GM19240 (cell line): Measurements from ENCODE around the gene S1PR5.

Source experiments
- DNase-seq: peaks from one replicate; pipeline ENCODE4 v3.0.0; 2011; ENCODE audit warnings: low spot score; ENCODE audit not compliant: insufficient read length

S1PR5 gene

DNA sequence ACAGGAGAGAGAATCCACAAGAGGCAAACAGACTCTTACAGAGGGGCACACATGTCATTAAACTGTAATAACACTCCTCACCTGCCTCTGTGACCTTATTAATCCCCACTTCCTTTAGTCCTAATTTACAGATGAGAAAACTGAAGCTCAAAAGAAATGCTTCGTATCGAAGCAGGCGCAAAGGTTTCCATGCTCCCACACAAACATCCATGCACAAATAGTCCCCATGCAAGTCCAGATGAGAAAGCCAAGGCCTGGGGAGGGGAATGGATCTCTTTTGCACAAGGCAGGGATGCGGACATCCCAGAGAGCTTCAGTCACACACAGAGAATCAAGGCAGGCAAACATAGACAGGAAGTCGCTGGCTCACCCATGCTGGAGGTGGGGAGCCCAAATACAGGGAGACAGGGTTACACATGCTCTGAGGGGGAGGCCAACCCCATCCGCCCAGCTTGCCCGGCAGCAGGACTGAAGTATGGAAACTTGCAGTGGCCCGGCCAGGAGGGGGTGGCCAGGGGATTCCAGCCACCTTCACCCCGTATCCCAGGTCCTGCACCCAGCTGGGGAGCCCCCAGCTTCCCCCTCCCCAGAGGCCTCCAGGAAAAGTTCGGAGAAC, 468 bp downstream of the S1PR5 start:
- DNase-seq = no peak

- no peak for DNase-seq
Observed at GRCh38 chr19:10516064-10516385, 1.2 kb downstream of the S1PR5 start.

GRCh38 chr19:10514211-10515145, 2.8 kb downstream of the S1PR5 start:
- DNase-seq = no peak

GRCh38 chr19:10513223-10513622, 4.0 kb downstream of the S1PR5 start:
- DNase-seq = no peak

DNA sequence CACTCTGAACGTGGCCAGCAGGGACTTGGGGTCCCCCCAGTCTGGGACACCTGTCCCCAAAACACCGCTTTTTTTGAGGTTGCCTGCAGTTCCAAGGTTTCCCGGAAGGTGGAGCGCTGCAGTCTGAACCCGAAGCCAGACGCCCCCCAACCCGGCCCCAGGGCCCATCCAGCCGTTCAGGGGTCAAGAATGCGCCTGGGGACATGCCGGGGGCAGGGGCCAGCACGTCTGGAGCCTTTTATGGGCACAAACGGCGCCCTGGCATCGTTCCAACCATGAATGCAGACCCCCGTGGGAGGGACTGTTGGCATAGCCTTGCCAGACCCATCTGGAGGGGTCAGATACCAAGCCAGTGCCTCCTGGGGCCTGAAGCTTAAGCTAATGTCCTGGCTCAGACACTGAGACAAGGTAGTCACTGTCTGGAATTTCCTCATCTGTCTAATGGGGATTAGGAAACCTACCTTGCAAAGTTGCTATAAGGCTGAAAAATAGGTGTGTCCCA, 6.9 kb downstream of the S1PR5 start:
- DNase-seq = no peak

- DNase-seq = no peak
Observed at GRCh38 chr19:10508707-10509106, 8.5 kb downstream of the S1PR5 start.

GRCh38 chr19:10508036-10508435, 9.2 kb downstream of the S1PR5 start:
- no peak for DNase-seq

GRCh38 chr19:10505583-10506229, 11.5 kb downstream of the S1PR5 start:
- DNase-seq = peak; percentile 43

- no peak for DNase-seq
Observed at GRCh38 chr19:10503002-10503789, 14.1 kb downstream of the S1PR5 start, which contains the start of gene KEAP1. TSS of gene KEAP1 (minus strand) at chr19:10503356. CDS start at chr19:10500033, 3,323 bp downstream.

GRCh38 chr19:10502524-10503001, 14.7 kb downstream of the S1PR5 start:
- peak; percentile 90 for DNase-seq

DNA sequence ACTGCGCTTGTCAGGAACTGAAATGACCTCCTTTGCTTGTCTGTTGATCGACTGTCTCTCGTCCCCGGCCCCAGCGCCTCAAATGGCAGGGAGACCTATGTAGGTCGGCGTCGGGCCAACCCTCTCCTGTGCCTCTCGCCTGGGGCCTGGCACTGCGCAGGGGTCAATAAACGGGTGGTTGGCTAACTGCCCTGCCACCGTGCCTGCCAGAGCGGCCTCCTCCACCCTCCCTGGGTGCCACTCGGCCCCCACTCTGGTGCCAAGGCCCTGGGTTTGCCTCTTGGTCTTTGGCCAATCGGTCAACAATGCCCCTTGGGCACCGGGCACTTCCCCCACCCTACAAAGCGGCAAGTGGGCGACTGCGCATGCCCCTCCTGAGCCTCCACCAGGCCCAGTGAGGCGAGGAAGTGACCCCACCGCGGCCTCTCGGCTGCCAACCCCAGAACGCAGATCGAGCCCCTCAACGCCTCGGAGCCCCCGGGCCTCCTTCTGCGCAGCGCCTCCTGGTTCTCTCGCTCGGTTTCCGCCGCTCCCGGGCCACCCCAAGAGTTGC, 15.2 kb downstream of the S1PR5 start:
- peak; percentile 59 for DNase-seq

- no peak for DNase-seq
Observed at GRCh38 chr19:10500247-10500592, 17.0 kb downstream of the S1PR5 start.

DNA sequence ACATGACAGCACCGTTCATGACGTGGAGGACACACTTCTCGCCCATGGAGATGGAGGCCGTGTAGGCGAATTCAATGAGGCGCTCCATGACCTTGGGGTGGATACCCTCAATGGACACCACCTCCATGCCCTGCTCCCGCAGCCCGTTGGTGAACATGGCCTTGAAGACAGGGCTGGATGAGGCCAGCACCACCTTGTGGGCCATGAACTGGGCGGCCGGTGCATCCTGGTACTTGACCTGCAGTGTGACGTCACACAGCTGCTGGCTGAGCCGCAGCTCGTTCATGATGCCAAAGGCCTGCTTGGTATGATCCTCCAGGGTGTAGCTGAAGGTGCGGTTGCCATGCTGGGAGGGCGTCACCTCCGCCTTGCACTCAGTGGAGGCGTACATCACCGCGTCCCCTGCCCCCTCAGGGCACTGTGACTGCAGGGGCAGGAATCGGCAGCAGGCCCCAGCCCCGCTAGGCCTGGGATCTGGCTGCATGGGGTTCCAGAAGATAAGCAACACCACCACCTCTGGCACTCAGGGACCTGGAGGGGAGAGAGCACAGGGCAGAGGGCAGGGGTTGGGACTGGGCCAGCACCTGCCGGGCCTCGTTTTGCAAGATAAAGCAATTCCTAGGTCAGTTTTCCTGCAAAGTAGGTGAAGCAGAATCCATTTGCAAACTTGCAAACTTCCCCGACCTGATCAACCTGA, 17.5 kb downstream of the S1PR5 start:
- no peak for DNase-seq

DNA sequence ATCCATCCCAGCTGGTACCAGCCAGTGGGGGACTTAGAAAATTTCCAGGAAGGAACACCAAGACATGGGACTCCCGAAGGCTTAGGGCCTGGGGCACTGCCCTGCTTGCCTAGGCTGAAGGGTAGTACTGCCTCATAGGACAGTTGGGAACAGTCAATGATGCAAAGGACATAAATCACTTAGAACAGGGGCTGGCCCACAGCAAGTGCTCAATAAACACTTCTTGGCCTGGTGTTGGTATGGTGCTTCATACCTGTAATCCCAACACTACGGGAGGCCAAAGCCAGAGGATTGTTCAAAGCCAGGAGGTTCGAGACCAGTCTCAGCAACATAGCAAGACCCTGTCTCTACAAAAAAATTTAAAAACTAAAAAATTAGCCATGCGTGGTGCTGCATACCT, 19.9 kb downstream of the S1PR5 start:
- DNase-seq = no peak

DNA sequence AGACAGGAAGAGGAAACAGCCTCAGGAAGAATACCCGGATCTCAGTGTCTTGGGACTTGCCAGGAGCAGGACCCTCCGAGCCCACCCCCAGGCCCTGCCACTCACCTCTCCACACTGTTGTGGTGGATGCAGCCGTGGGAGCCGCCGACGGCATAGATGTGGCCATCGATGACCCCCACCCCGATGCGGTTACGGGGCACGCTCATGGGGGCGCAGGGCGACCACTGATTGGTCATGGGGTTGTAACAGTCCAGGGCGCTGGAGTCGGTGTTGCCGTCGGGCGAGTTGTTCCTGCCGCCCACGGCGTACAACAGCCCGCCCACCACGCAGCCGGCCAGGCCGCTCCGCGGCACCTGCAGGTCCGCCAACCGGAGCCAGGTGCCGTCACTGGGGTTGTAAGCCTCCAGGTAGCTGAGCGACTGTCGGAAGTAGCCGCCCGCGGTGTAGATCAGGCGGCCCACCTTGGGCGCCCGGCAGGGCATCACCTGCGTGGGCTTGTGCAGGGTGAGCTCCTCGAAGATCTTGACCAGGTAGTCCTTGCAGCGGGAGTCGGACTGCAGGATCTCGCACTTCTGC, 25.7 kb downstream of the S1PR5 start:
- no peak for DNase-seq

GRCh38 chr19:10486551-10486950, 30.7 kb downstream of the S1PR5 start:
- no peak for DNase-seq

DNA sequence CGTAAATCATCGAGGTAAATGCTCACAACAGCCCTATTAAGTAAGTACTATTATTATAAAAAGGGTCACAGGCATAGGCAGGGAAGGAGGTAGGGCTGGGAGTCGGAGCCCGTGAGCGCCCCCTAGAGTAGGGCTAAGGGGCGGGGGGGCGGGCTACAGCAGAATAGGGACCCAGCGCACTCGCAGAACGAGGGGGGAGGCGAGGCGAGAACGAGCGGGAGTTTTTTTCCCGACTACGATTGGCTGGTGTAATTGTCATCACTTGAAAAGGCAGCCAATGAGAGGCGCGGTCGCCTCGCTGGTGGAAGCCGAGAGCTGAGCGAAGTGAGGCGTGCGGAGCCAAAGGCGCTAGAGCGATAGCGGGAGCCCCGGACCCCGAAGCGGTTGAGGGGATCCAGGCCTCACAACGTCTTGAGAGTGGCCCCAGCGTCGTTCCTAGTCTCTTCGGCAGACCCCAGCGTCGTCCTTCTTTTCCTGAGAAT, 38.3 kb downstream of the S1PR5 start:
- DNase-seq = no peak

DNA sequence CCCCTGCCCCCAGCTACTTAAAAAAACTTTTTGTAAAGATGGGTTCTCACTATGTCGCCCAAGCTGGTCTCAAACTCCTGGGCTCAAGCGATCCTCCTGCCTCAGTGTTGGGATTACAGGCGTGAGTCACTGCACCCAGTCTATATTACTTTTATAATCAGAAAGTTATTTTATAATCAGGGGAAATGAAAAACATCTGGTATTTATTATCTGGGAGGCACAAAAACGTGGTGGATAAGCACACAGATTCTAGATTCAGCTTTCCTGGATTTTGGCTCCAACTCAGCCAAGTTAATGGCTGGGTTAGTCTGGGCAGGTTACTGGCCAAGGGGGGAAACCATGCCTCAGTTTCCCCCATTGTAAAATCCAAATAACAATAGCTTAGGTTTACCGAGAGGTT, 38.8 kb downstream of the S1PR5 start:
- DNase-seq = no peak

DNA sequence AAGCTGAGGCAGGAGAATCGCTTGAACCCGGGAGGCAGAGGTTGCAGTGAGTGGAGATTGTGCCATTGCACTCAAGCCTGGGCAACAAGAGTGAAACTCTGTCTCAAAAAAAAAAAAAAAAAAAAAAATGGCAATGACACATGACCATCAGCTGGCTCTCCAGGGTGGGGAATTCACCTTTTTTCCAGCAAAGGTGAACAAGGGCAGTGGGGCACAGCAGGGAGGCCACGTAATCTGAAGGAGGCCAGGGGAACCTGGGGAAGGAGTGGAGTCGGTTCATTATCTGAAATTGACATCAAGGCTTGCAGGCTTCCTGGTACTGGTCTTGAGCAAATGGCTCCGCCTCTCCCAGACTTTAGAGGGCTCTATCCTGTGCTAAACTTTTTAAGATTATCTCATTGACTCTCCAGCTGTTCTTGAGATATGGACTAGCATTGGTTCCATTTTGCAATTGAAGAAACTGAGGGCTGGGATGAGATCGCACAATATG, 42.2 kb downstream of the S1PR5 start:
- no peak for DNase-seq

GRCh38 chr19:10473192-10473591, 44.1 kb downstream of the S1PR5 start:
- no peak for DNase-seq
